ENCODE measurements around the gene KRT31. TPM values are rescaled to one million over a fixed set of nuclear protein-coding genes. Genes with fewer than 3 reads are reported as not detected.

Gene KRT31
- polyA plus RNA-seq, 1 donor from 2014 or later, result not detected

DNA sequence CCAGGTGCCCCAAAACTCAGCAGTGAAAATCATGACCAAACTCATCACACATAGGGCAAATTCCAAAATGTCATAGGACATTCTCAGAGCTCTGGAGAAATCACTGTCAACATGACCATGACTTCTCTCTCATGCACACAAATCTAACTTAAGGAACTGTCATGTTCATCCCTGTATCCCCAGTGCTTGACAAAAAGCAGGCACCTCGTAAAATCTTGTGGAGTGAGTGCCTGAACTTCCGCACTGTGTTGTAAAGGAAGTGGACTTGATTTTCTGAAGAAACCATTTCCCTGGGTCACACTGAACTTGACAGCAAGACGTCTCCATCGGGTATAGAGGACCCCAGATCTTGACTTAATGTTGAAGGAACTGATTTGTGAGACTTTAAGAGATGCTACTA is 24.2 kb upstream of the KRT31 start:
- H3K27me3 ChIP-seq (ENCODE audit: insufficient read depth, low read depth, low read length), result no peaks in the 10 kb centered on the region

DNA sequence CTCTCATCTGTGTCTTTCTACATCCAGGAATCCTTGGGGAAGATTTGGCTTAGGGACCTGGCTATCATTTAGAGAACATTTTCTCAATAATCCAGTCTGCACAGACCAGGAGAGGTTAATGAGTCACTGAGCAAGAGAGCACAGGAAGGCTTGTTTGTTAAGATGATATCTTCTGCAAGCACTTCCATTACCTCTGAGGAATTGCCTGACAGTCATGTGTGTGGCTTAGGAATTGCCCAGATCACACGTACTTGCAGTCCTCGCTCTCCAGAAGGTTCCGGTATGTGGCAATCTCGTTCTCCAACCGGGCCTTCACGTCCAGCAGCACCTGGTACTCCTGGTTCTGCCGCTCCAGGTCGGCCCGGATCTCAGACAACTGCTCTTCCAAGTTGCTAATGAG is 23.7 kb upstream of the KRT31 start:
- no peak overlapping the region for H3K4me3 ChIP-seq (ENCODE audit: low read length)
- TF ChIP-seq EZH2 (IDR thresholded peaks at IDR 0.05; ENCODE audit: borderline replicate concordance, insufficient read depth, low read length, poor library complexity, severe bottlenecking) (no peak), MXI1 (conservative IDR thresholded peaks at IDR 0.05; ENCODE audit: poor library complexity, severe bottlenecking) (no peak), SMC3 (conservative IDR thresholded peaks at IDR 0.05; ENCODE audit: poor library complexity) (no peak), TAF1 (IDR thresholded peaks at IDR 0.05; ENCODE audit: low read depth) (no peak), EP300 (conservative IDR thresholded peaks at IDR 0.05; ENCODE audit: poor library complexity, severe bottlenecking) (no peak), POLR2AphosphoS5 (IDR thresholded peaks at IDR 0.05) (no peak), RAD21 (conservative IDR thresholded peaks at IDR 0.05) (no peak)
- TF ChIP-seq, protein P1, sequence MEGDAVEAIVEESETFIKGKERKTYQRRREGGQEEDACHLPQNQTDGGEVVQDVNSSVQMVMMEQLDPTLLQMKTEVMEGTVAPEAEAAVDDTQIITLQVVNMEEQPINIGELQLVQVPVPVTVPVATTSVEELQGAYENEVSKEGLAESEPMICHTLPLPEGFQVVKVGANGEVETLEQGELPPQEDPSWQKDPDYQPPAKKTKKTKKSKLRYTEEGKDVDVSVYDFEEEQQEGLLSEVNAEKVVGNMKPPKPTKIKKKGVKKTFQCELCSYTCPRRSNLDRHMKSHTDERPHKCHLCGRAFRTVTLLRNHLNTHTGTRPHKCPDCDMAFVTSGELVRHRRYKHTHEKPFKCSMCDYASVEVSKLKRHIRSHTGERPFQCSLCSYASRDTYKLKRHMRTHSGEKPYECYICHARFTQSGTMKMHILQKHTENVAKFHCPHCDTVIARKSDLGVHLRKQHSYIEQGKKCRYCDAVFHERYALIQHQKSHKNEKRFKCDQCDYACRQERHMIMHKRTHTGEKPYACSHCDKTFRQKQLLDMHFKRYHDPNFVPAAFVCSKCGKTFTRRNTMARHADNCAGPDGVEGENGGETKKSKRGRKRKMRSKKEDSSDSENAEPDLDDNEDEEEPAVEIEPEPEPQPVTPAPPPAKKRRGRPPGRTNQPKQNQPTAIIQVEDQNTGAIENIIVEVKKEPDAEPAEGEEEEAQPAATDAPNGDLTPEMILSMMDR (IDR thresholded peaks at IDR 0.05; ENCODE audit: poor library complexity, severe bottlenecking), result no peak
- TF ChIP-seq, protein P2, sequence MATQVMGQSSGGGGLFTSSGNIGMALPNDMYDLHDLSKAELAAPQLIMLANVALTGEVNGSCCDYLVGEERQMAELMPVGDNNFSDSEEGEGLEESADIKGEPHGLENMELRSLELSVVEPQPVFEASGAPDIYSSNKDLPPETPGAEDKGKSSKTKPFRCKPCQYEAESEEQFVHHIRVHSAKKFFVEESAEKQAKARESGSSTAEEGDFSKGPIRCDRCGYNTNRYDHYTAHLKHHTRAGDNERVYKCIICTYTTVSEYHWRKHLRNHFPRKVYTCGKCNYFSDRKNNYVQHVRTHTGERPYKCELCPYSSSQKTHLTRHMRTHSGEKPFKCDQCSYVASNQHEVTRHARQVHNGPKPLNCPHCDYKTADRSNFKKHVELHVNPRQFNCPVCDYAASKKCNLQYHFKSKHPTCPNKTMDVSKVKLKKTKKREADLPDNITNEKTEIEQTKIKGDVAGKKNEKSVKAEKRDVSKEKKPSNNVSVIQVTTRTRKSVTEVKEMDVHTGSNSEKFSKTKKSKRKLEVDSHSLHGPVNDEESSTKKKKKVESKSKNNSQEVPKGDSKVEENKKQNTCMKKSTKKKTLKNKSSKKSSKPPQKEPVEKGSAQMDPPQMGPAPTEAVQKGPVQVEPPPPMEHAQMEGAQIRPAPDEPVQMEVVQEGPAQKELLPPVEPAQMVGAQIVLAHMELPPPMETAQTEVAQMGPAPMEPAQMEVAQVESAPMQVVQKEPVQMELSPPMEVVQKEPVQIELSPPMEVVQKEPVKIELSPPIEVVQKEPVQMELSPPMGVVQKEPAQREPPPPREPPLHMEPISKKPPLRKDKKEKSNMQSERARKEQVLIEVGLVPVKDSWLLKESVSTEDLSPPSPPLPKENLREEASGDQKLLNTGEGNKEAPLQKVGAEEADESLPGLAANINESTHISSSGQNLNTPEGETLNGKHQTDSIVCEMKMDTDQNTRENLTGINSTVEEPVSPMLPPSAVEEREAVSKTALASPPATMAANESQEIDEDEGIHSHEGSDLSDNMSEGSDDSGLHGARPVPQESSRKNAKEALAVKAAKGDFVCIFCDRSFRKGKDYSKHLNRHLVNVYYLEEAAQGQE (IDR thresholded peaks at IDR 0.05; ENCODE audit: borderline replicate concordance), result no peak
- H2AFZ ChIP-seq (ENCODE audit: low read depth, low read length), result no peak overlapping the region
- H3F3A ChIP-seq (ENCODE audit: insufficient read depth, low read length, poor library complexity, severe bottlenecking), result no peaks in the 10 kb centered on the region
- no peaks in the 10 kb centered on the region for H3K79me2 ChIP-seq (replicated peaks; ENCODE audit: insufficient read depth, low read length)
- no peaks in the 10 kb centered on the region for H3K9me2 ChIP-seq (ENCODE audit: insufficient read depth, low read length)
- no peak overlapping the region for H3K9ac ChIP-seq (ENCODE audit: low read length)
- H3K27me3 ChIP-seq (ENCODE audit: insufficient read depth, low read depth, low read length), result no peaks in the 10 kb centered on the region
- H3K9me3 ChIP-seq (ENCODE audit: low read length), result no peaks in the 10 kb centered on the region
- H3K4me2 ChIP-seq (ENCODE audit: low read length), result no peak overlapping the region
- no peaks in the 10 kb centered on the region for H4K20me1 ChIP-seq (ENCODE audit: insufficient read depth)
- no peaks in the 10 kb centered on the region for H3K36me3 ChIP-seq (ENCODE audit: insufficient read depth, low read length)
- no peak overlapping the region for H3K27ac ChIP-seq (ENCODE audit: low read length)

More for the DNA sequence above, 24.2 kb upstream of the KRT31 start:
- Histone ChIP-seq H3K36me3 (ENCODE audit: insufficient read depth, low read length) (no peaks in the 10 kb centered on the region), H3K27ac (ENCODE audit: low read length) (no peak overlapping the region), H3K4me2 (ENCODE audit: low read length) (no peak overlapping the region), H4K20me1 (ENCODE audit: insufficient read depth) (no peaks in the 10 kb centered on the region), H2AFZ (ENCODE audit: low read depth, low read length) (no peak overlapping the region), H3K9me2 (ENCODE audit: insufficient read depth, low read length) (no peaks in the 10 kb centered on the region), H3F3A (ENCODE audit: insufficient read depth, low read length, poor library complexity, severe bottlenecking) (no peaks in the 10 kb centered on the region), H3K9ac (ENCODE audit: low read length) (no peak overlapping the region), H3K4me3 (ENCODE audit: low read length) (no peak overlapping the region), H3K79me2 (replicated peaks; ENCODE audit: insufficient read depth, low read length) (no peaks in the 10 kb centered on the region), H3K9me3 (ENCODE audit: low read length) (no peaks in the 10 kb centered on the region)
- TF ChIP-seq POLR2AphosphoS5 (IDR thresholded peaks at IDR 0.05) (no peak), TAF1 (IDR thresholded peaks at IDR 0.05; ENCODE audit: low read depth) (no peak), SMC3 (conservative IDR thresholded peaks at IDR 0.05; ENCODE audit: poor library complexity) (no peak), RAD21 (conservative IDR thresholded peaks at IDR 0.05) (no peak), MXI1 (conservative IDR thresholded peaks at IDR 0.05; ENCODE audit: poor library complexity, severe bottlenecking) (no peak), EP300 (conservative IDR thresholded peaks at IDR 0.05; ENCODE audit: poor library complexity, severe bottlenecking) (no peak), EZH2 (IDR thresholded peaks at IDR 0.05; ENCODE audit: borderline replicate concordance, insufficient read depth, low read length, poor library complexity, severe bottlenecking) (no peak)
- TF ChIP-seq, protein P1 (IDR thresholded peaks at IDR 0.05; ENCODE audit: poor library complexity, severe bottlenecking), result no peak

Data from neural cell (in vitro differentiated cells).